Sciatic nerve (tissue), 2 donors: ENCODE data around the gene FOXK1. TPM values are rescaled to one million over a fixed set of nuclear protein-coding genes. Genes with fewer than 3 reads are reported as not detected.

Source experiments
- ATAC-seq: fragments of 200-7000 bp; cut with Tn5 transposase; one replicate; pipeline ENCODE4 v1.9.1; 2020; ENCODE audit warnings: mild to moderate bottlenecking, moderate library complexity
- DNase-seq: peaks from one replicate; pipeline ENCODE4 v3.0.0-alpha.2; 2020; ENCODE audit warnings: low spot score
- intact Hi-C: fragments of 100-400 bp; cut with DNase I; formaldehyde crosslinking; loops from one replicate; pipeline ENCODE4 v1.14.2; 2022
- total RNA-seq: library from RNA; stranded (reverse); fragmentation: NEBNext Ultra II Directional; extraction: Animal tissue kit (Norgen Biotek cat#: 25700); gene quantifications from one replicate; pipeline ENCODE4 v1.2.1, GENCODE V29; 2021
- donor health status: DM: no; HTN: no; CAD: no.
- donor health status: DM: no; HTN: no; CAD: no.

The FOXK1 gene
- total RNA-seq, 1 donor from 2014 or later, result 37.7 TPM

GRCh38 chr7:4712281-4713182 is 30.4 kb downstream of the FOXK1 start:
- no peak for DNase-seq
- ATAC-seq, result no peak
- intact Hi-C loops, result no loop called here

DNA sequence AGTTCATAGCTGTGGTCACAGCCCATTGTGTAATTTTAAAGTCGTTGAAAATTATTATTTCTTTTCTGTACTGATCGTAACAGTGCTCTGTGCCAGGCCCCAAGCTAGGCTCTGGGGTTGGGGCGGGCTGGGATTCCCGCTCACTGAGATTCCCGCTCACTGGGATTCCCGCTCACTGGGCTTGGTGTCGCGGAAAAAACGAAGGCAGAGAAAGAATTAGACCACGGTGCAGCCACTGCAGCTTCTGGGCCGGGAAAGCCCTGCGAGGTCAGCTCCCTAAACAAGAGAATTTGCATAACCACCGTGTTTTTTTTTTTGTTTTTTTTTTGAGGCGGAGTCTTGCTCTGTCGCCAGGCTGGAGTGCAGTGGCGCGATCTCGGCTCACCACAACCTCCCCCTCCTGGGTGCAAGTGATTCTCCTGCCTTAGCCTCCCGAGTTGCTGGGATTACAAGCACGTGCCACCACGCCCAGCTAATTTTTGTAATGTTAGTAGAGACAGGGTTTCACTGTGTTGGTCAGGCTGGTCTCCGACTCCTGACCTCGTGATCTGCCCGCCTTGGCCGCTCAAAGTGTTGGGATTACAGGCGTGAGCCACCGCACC is 31.2 kb downstream of the FOXK1 start:
- DNase-seq, result peak; percentile 81
- peak; percentile 74 for ATAC-seq
- intact Hi-C loops, result no loop called here

DNA sequence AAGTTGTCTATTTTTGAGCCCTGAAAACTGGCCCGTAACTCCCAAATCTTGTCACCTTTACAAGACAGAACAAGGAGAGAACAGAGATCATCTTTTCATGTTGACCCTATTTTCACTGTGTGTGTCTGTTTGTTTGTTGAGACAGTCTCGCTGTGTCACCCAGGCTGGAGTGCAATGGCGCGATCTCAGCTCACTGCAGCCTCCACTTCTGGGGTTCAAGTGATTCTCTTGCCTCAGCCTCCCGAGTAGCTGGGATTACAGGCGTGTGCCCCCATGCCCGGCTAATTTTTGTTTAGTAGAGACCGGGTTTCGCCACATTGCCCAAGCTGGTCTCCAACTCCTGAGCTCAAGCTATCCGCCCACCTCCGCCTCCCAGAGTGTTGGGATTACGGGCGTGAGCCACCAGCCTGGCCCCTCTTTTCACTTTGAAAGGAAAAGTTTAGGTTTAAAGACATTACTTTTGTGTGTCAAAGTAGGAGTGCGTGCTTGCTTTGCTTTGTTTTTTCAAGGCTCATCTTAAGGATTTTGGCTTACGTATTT is 32.1 kb downstream of the FOXK1 start:
- intact Hi-C loops, result no loop called here
- ATAC-seq (no peak), DNase-seq (no peak)

DNA sequence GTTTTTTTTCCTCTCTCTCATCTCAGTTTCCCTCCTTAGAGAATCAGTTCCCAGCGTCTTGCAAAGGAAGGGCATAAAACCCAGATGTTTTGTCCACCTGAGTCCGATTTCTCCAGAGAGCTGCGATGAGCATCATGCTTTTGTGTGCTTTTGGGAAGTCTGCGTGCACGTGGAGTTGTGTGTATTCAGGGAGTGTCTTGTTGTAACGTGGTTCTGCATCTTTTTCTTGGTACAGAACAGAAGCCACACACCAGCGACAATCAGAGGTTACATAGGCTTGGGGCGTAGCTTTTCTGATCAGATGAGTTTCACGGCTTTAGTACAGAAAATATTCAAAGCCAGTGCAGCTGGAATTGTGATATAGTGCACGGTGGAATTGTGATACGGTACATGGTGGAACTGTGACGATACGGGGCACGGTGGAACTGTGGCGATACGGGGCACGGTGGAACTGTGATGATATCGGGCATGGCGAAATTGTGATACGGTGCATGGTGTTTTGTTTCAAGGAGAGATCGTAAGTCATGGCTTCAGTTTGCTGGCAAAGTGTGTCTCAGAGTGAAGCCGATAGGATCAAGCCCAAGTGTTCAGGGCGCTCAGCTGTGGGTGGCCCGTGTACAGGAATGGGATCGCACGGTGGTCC is 32.8 kb downstream of the FOXK1 start:
- no peak for ATAC-seq
- no peak for DNase-seq
- intact Hi-C loops, result no loop called here

- ATAC-seq (peak; percentile 79), DNase-seq (peak; percentile 66)
Observed at GRCh38 chr7:4715410-4715776, 33.3 kb downstream of the FOXK1 start.

GRCh38 chr7:4716946-4717795 is 35.1 kb downstream of the FOXK1 start:
- no peak for DNase-seq
- ATAC-seq, result no peak
- intact Hi-C loops, result no loop called here

More at GRCh38 chr7:4715410-4715776, 33.3 kb downstream of the FOXK1 start:
- intact Hi-C loops, result no loop called here

GRCh38 chr7:4718075-4718474 is 36.0 kb downstream of the FOXK1 start:
- intact Hi-C loops, result no loop called here
- ATAC-seq (no peak), DNase-seq (no peak)

DNA sequence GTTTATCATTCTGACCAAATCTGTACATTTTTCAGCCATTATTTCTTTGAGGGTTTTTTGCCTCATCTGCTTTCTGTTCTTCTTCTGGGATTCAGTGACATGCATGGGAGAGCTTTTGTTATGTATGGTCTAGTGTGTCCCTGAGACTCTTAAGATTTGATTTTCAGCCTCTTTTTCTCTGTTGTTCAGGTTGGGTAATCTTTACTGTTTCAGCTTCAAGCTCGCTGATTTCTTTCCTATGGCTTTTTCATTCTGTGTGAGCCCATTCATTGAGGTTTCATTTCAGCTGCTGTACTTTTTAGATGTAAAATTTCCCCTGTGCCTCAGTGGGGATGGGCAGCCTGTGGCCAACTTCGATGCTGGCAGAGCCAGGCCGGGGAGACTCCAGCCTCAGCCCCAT is 38.1 kb downstream of the FOXK1 start:
- no peak for DNase-seq
- ATAC-seq, result no peak
- intact Hi-C loops, result no loop called here

DNA sequence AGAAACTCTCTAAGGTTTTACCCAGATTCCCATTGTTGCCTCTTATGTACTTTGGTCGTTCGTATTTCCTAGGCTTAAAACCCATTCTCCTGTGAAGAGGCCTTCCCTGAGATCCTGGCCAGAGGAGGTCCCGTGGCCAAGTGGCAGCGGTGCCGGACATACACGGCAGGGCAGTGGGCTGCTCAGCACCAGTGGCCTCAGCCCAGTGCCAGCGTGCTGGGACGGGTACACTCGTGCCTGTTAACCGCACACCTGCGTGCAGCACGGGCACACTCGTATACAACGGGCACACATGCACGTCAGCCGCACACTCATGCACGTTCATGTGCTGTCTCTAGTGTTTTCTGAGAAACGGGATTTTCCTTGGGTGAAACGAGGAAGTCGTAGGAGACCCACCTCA is 40.2 kb downstream of the FOXK1 start:
- ATAC-seq, result no peak
- DNase-seq, result no peak
- intact Hi-C loops, result no loop called here

DNA sequence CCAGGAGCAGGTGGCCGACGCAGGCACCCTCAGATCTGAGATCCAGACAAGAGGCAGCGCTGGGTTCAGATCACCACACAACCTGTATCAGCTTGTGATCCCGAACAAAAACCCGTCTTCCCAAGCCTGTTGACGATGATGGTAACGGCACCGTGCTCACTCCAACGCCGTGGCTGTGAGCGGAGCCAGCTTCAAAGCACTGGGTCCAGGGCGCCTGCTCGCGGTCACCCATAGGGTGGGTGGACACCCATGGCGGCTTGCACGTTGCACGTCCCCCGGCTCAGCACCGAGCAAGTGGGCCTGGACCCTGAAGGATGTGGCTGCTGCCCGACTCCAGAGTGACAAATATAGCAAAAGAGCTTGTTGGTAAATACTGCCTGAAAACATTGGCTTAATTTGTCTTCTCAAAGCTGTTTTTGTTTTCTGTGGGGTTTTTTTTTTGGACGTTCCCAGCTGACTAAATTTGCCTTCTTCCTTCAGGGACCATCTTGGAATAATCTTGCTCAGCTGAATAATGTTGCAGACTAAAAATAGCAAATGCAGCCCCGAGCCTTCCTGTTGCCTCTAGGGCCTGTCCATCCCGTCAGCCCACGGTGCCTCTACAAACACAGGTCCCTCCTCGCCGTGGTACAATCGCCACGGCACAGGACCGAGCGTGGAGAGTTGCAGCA is 41.0 kb downstream of the FOXK1 start:
- DNase-seq (no peak), ATAC-seq (no peak)
- intact Hi-C loops, result no loop called here

DNA sequence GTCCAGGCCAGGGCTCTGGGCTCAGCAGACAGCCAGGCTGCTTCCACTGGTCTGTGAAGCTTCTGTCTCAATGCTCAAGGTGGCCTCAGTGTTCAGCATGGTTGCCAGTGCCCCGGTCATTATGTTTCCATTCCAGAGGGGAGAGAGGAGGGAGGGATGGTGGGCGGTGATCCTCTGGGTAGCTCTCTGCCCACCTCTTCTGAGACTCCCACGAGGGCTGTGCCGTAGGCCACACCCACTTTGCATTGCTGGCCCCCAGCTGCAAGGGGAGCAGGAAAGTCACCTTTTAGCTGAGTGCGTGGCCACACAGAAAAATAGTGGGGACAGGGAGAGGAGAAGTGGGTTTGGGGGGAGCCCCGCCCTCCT is 42.5 kb downstream of the FOXK1 start:
- no peak for DNase-seq
- peak; percentile 10 for ATAC-seq
- intact Hi-C loops, result no loop called here

DNA sequence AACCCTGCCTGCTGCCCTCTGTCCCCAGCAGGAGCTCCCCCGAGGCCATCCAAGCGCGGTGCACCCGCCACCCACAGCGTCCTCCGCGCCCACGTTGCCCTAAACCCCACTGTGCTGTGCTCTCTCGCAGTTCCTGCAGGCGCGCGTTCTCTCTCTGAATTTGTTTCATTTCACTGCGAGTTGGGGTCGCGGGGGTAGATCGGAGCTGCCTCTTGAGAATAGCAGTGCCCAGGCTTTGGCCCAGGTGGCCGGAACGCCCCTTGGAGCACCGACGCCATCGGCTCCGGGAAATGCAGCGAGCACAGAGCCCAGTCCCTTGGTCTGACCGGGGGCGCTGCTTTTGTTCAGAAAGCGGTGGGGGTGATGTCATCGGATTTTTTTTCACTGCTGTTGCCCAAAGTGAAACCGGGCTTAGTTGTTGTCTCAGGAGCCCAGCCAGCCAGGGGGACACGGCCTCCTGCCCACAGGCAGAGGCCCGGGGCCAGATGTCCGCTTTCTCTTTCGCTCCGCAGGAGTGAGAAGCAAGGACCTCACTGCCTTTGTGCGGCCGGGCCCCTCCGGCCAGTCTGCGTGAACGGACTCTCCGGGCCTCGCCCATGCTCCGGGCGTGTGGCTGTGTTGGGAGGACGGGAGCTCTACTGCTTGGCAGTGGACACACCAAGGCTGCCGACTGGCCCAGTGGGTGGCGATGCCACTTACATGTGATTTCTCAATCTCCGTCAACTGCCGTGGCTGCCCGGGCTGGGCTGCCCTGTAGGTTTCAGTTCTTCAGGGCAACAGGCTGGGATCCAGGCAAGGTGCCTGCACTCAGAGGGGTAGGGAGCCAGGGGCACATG is 43.1 kb downstream of the FOXK1 start:
- ATAC-seq, result peak; percentile 88
- peak; percentile 87 for DNase-seq
- intact Hi-C loops, result no loop called here

- intact Hi-C loops, result no loop called here
- no peak for DNase-seq
- peak; percentile 13 for ATAC-seq
Observed at GRCh38 chr7:4725850-4726450, 43.9 kb downstream of the FOXK1 start.

DNA sequence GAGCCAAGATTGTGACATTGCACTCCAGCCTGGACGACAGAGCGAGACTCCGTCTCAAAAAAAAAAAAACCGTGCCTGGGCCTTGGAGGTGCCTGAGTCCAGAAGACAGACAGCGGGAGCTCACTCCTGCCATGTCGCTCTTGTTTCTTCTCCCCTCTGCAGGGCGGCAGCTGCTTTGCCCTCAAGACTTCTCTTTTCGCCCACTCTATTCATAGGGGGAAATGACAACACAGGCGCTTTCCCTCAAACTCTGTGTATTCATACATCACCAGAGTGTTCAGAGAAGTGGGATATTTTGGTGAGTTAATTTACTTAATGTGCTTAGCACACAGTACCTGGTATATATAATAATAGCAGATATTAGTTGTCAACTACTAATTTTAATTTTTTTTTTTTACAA is 44.5 kb downstream of the FOXK1 start:
- DNase-seq (no peak), ATAC-seq (no peak)
- intact Hi-C loops, result no loop called here

GRCh38 chr7:4727914-4728705 is 46.0 kb downstream of the FOXK1 start:
- intact Hi-C loops, result no loop called here
- DNase-seq (no peak), ATAC-seq (no peak)

DNA sequence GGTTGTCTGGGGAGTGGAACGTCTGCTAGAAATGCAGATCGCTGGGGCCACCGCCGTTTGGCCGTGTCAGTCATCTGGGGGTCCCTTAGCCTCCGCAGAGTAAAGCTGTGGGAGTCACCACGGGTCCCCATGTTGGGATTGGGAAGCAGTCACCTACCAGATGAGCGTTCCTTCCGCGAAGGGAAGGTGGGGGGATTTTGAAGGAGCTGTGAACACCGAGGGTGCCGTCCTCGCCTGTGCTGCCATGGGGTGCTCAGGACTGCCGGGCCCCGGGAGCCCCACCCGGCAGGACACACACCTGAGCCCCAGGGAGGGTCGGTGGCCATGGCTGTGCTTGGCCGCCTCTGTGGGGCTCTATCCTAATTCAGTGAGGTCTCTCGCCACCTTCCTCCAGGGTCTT is 47.2 kb downstream of the FOXK1 start:
- no peak for ATAC-seq
- intact Hi-C loops, result no loop called here
- DNase-seq, result no peak

DNA sequence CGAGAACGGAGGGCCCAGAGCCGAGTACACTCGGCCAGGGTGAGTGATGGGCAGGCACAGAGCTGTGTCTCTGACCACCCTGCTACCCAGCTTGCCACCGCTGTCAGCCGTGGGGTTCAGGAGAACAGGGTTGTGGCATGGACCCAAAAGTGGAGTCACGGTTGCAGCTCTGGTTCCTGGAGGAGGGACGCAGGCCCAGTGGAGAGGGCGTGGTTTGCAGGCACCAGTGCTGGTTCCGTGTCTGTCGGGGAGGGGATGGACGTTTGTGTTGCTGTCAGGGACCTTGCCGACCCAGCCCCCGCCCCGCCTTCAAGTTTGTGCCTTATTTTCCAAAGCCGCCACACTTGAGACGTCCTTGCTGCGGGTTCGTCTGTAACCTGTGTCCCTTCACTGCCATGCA is 48.2 kb downstream of the FOXK1 start:
- ATAC-seq (no peak), DNase-seq (no peak)
- intact Hi-C loops, result no loop called here
